SK-N-SH (cell line): ENCODE measurements around the gene SPTBN2. TPM values are rescaled to one million over a fixed set of nuclear protein-coding genes. Genes with fewer than 3 reads are reported as not detected.

Experiments
- CTCF ChIA-PET: fragments of 300-600, 350-600 bp; formaldehyde crosslinking; extraction: SDS; loops from one replicate; lab custom pipeline; 2021; lab: Yijun Ruan, JAX
- POLR2A ChIA-PET: fragments of 350-600 bp; sonication (Branson Sonifier 250); formaldehyde crosslinking; extraction: SDS; loops from one replicate; lab custom pipeline; 2020; ENCODE audit warnings: antibody characterized with exemption, inconsistent platforms; lab: Yijun Ruan, JAX
- DNase-seq: peaks from one replicate; pipeline ENCODE4 v3.0.0; 2012
- H2AFZ ChIP-seq: fragments of 200-600 bp; sonication (generic); 2 replicates; pipeline ENCODE4 v1.8.1; 2016; ENCODE audit warnings: antibody characterized with exemption, mild to moderate bottlenecking, low read depth
- H3F3A ChIP-seq: fragments of 200-600 bp; sonication (generic); replicated peaks from 2 replicates; pipeline ENCODE3; 2016; ENCODE audit warnings: antibody characterized with exemption, mild to moderate bottlenecking; ENCODE audit not compliant: insufficient read depth
- H3K27ac ChIP-seq, 2 experiments: fragments of 200-500 bp in 1 of 2; fragments of 200-600 bp in 1 of 2; sonication (Bioruptor generic) in 1 of 2; sonication (generic), shearing (Covaris generic) in 1 of 2; 2 replicates each; pipeline versions ENCODE4 v1.5.1 to v1.6.1; 2014 to 2016; ENCODE audit warnings: low read depth in 2 of 2, inconsistent platforms in 1 of 2, low read length in 1 of 2, mild to moderate bottlenecking in 1 of 2, mixed read lengths in 1 of 2
- H3K27me3 ChIP-seq: fragments of 200-600 bp; sonication (generic), shearing (Covaris generic); 2 replicates; pipeline ENCODE4 v1.6.1; 2016; ENCODE audit warnings: mixed run types; ENCODE audit not compliant: insufficient read depth
- H3K36me3 ChIP-seq, 2 experiments: fragments of 200-500 bp in 1 of 2; fragments of 200-600 bp in 1 of 2; sonication (Bioruptor generic) in 1 of 2; sonication (generic) in 1 of 2; replicated peaks in 1 of 2; 2 replicates each; pipeline versions ENCODE3 to v1.5.1; 2014 to 2016; ENCODE audit warnings: low read length in 1 of 2, mild to moderate bottlenecking in 1 of 2; ENCODE audit not compliant: insufficient read depth in 2 of 2, control insufficient read depth in 1 of 2
- H3K4me1 ChIP-seq, 2 experiments: fragments of 200-500 bp in 1 of 2; fragments of 200-600 bp in 1 of 2; sonication (Bioruptor generic) in 1 of 2; sonication (generic), shearing (Covaris generic) in 1 of 2; 2 replicates each; pipeline versions ENCODE4 v1.5.1 to v1.6.1; 2014 to 2016; ENCODE audit warnings: low read depth in 1 of 2, low read length in 1 of 2, mixed run types in 1 of 2; ENCODE audit not compliant: insufficient read depth in 2 of 2, control insufficient read depth in 1 of 2
- H3K4me2 ChIP-seq: fragments of 200-600 bp; sonication (generic), shearing (Covaris generic); 2 replicates; pipeline ENCODE4 v1.6.1; 2017; ENCODE audit warnings: mixed run types
- H3K4me3 ChIP-seq, 2 experiments: fragments of 200-500 bp in 1 of 2; fragments of 200-600 bp in 1 of 2; sonication (Bioruptor generic) in 1 of 2; sonication (generic), shearing (Covaris generic) in 1 of 2; 2 replicates each; pipeline versions ENCODE4 v1.5.1 to v1.8.1; 2014 to 2016; ENCODE audit warnings: low read depth in 2 of 2, inconsistent platforms in 1 of 2, low read length in 1 of 2, mild to moderate bottlenecking in 1 of 2, mixed read lengths in 1 of 2, moderate library complexity in 1 of 2
- H3K79me2 ChIP-seq: fragments of 200-600 bp; sonication (generic); 2 replicates; pipeline ENCODE4 v1.8.1; 2017; ENCODE audit warnings: mild to moderate bottlenecking; ENCODE audit not compliant: insufficient read depth
- H3K9ac ChIP-seq: fragments of 200-600 bp; sonication (generic); 2 replicates; pipeline ENCODE4 v1.6.1; 2017; ENCODE audit warnings: mixed run types
- H3K9me2 ChIP-seq: fragments of 200-600 bp; sonication (generic); 2 replicates; pipeline ENCODE4 v1.6.1; 2017; ENCODE audit warnings: mixed run types
- H3K9me3 ChIP-seq: fragments of 200-600 bp; sonication (generic); 2 replicates; pipeline ENCODE4 v1.6.1; 2017; ENCODE audit warnings: mixed run types, mild to moderate bottlenecking, moderate library complexity
- H4K20me1 ChIP-seq: fragments of 200-600 bp; sonication (generic); 2 replicates; pipeline ENCODE4 v1.6.1; 2017; ENCODE audit warnings: mild to moderate bottlenecking, mixed run types; ENCODE audit not compliant: insufficient read depth
- ELF1 ChIP-seq: IDR thresholded peaks from 2 replicates; pipeline ENCODE4 v1.4.0; 2012
- FOSL2 ChIP-seq: IDR thresholded peaks from 2 replicates; pipeline ENCODE4 v1.4.0; 2012; ENCODE audit warnings: low read depth, mild to moderate bottlenecking, moderate library complexity, borderline replicate concordance
- MEF2A ChIP-seq: IDR thresholded peaks from 2 replicates; pipeline ENCODE4 v1.4.0; 2012; ENCODE audit warnings: low read depth, borderline replicate concordance
- NFIC ChIP-seq: IDR thresholded peaks from 2 replicates; pipeline ENCODE4 v1.4.0; 2012; ENCODE audit warnings: borderline replicate concordance
- POLR2AphosphoS5 ChIP-seq: IDR thresholded peaks from 2 replicates; pipeline ENCODE4 v1.6.1; 2012; ENCODE audit warnings: low read depth, low read length
- RAD21 ChIP-seq: IDR thresholded peaks from 2 replicates; pipeline ENCODE4 v1.6.1; 2012; ENCODE audit warnings: mild to moderate bottlenecking, low read length
- RCOR1 ChIP-seq: fragments of 150-350 bp; IDR thresholded peaks from 2 replicates; pipeline ENCODE4 v1.6.1; 2017; ENCODE audit warnings: antibody characterized with exemption, low read length
- RXRA ChIP-seq: IDR thresholded peaks from 2 replicates; pipeline ENCODE4 v1.4.0; 2012; ENCODE audit warnings: low read depth, mild to moderate bottlenecking, borderline replicate concordance
- SIN3A ChIP-seq: IDR thresholded peaks from 2 replicates; pipeline ENCODE4 v1.6.1; 2012; ENCODE audit warnings: low read depth, mild to moderate bottlenecking, low read length, moderate library complexity, borderline replicate concordance
- TAF1 ChIP-seq: IDR thresholded peaks from 2 replicates; pipeline ENCODE4 v1.6.1; 2012; ENCODE audit warnings: low read depth, mild to moderate bottlenecking, low read length, moderate library complexity, borderline replicate concordance
- TCF12 ChIP-seq: IDR thresholded peaks from 2 replicates; pipeline ENCODE4 v1.4.0; 2012
- WGBS: methylation state at CpG from one replicate; pipeline ENCODE4 v1.1.6; 2017; ENCODE audit warnings: low lambda C conversion rate; 5-methylcytosine and 5-hydroxymethylcytosine counted together
- polyA plus RNA-seq, 3 experiments: library from polyadenylated mRNA; depleted of rRNA; stranded (reverse); fragments of >200 nt; gene quantifications; 2 replicates each; pipeline ENCODE4 v1.2.3, GENCODE V29; 2012
- TF ChIP-seq, protein P1 (sequence below): fragments of 150-350 bp; IDR thresholded peaks from 2 replicates; pipeline ENCODE4 v1.6.1; 2017; ENCODE audit warnings: antibody characterized with exemption, low read length, low read depth, borderline replicate concordance
- TF ChIP-seq, protein P2 (sequence below): fragments of 150-350 bp; IDR thresholded peaks from 2 replicates; pipeline ENCODE4 v1.6.1; 2016; ENCODE audit warnings: mild to moderate bottlenecking, low read depth, low read length

Gene SPTBN2
- polyA plus RNA-seq, 1 of the 3 experiments (the other 2 are of a cell fraction), result 19.7 TPM

DNA sequence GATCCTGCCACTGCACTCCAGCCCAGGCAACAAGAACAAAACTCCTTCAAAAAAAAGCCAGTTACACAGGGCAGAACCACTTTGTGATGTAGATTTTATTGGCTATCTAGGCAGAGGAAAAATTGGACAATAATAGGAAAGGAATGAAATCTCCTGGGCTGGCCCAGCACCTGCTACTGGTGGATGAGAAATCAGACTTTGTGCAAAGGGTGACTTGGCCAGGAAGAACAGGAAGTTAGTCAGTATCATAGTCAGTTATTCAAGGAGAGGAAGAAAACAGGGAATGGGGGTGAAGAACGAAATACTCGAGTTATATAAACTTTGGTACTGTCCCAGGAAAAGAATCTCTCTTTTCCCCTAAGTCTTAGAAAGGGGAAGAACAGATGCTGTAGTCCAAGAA, 11.0 kb upstream of the SPTBN2 start:
- Histone ChIP-seq H3K4me2 (peak overlapping the region; percentile 61), H3K9ac (no peak overlapping the region), H3K36me3 (no peaks in the 10 kb centered on the region), H4K20me1 (no peaks in the 10 kb centered on the region), H3K9me3 (no peaks in the 10 kb centered on the region), H3K79me2 (peaks cover 10% of the 10 kb centered on the region; the same call in 1 of the 2 replicates), H3K9me2 (no peaks in the 10 kb centered on the region), H3F3A (peaks cover 11% of the 10 kb centered on the region), H3K4me3 (0 out of 4 replicates have a peak overlapping the region, but pooled peaks of 1 of the 2 experiments have one; percentile 17), H3K27ac (peak overlapping the region in 1 of 2 experiments; percentile 54; a peak in 2 of 4 replicates), H2AFZ (peak overlapping the region; percentile 48; the same call in 1 of the 2 replicates), H3K4me1 (peaks cover 3 to 16% of the 10 kb centered on the region in 2 experiments; a peak in 3 of 4 replicates), H3K27me3 (no peaks in the 10 kb centered on the region)
- POLR2A ChIA-PET, result no interaction called here
- DNase-seq, result no peak
- CTCF ChIA-PET, result interaction anchor here (0.6 to 2.1 kb wide), 3 partner anchors 11 to 1726 kb away, joined by 3 to 5 read pairs (median 3); partner anchors contain the start of genes ARL2 and SPTBN2
- TF ChIP-seq FOSL2, result peak; percentile 31; the same call in 1 of the 2 replicates
- TF ChIP-seq TCF12, result peak; percentile 47
- no peak for TF ChIP-seq MEF2A
- TF ChIP-seq RCOR1, result no peak
- WGBS, result 26% methylated on average over 2 of the region's 2 CpGs

DNA sequence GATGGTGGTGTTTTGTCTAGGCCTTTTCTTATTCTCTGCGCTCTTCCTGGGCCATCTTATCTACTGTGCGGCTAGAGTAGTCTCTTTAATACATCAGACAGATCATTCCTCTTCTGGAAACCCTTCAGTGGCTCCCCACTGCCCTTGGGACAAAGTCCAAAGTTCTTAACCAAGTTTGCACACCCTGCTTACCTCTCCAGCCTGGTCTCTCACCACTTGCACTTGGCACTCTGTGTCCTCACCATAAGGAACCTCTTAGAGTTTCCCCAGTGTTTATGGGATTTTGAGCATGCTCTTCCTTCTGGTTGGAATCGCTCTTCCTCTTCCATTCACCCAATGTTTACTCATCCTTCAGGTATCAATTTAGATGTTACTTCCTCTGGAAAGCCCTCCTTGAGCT, 5.2 kb upstream of the SPTBN2 start:
- CTCF ChIA-PET, result interaction anchor here (0.8 kb wide), 1 partner anchor 100 kb away, joined by 3 read pairs; no protein-coding TSS in a partner anchor
- no peak overlapping the region for H3K9ac ChIP-seq
- H3K27ac ChIP-seq, result no peak overlapping the region
- no peak for TF ChIP-seq NFIC
- TF ChIP-seq, protein P1, sequence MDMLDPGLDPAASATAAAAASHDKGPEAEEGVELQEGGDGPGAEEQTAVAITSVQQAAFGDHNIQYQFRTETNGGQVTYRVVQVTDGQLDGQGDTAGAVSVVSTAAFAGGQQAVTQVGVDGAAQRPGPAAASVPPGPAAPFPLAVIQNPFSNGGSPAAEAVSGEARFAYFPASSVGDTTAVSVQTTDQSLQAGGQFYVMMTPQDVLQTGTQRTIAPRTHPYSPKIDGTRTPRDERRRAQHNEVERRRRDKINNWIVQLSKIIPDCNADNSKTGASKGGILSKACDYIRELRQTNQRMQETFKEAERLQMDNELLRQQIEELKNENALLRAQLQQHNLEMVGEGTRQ, result no peak
- TF ChIP-seq, protein P2, sequence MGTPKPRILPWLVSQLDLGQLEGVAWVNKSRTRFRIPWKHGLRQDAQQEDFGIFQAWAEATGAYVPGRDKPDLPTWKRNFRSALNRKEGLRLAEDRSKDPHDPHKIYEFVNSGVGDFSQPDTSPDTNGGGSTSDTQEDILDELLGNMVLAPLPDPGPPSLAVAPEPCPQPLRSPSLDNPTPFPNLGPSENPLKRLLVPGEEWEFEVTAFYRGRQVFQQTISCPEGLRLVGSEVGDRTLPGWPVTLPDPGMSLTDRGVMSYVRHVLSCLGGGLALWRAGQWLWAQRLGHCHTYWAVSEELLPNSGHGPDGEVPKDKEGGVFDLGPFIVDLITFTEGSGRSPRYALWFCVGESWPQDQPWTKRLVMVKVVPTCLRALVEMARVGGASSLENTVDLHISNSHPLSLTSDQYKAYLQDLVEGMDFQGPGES, result no peak
- no peak for TF ChIP-seq RAD21
- no peak for TF ChIP-seq TAF1
- TF ChIP-seq SIN3A, result no peak
- no peak for TF ChIP-seq RXRA
- TF ChIP-seq ELF1, result no peak
- TF ChIP-seq POLR2AphosphoS5, result no peak
- no peaks in the 10 kb centered on the region for H3K79me2 ChIP-seq
- H3F3A ChIP-seq, result no peaks in the 10 kb centered on the region
- no peaks in the 10 kb centered on the region for H3K27me3 ChIP-seq
- no peak overlapping the region for H2AFZ ChIP-seq
- no peaks in the 10 kb centered on the region for H4K20me1 ChIP-seq
- no peak overlapping the region for H3K4me2 ChIP-seq
- 95% methylated on average over 3 of the region's 3 CpGs for WGBS
- no peaks in the 10 kb centered on the region for H3K4me1 ChIP-seq
- H3K36me3 ChIP-seq, result no peaks in the 10 kb centered on the region
- no peak overlapping the region for H3K4me3 ChIP-seq
- no peaks in the 10 kb centered on the region for H3K9me2 ChIP-seq
- no peaks in the 10 kb centered on the region for H3K9me3 ChIP-seq
- POLR2A ChIA-PET, result no interaction called here
- no peak for DNase-seq
